ENCODE measurements around the gene B4GALNT1.
"Not testable (repeated sequence)": the region's sequence is repeated elsewhere in the genome, so short reads cannot be mapped to it uniquely, and the experiment has no call there.

Gene B4GALNT1

GRCh38 chr12:57604454-57604991 is 28.5 kb downstream of the B4GALNT1 start, which contains the start of gene DTX3:
Gene DTX3 (plus strand): TSS chr12:57604824. CDS start chr12:57606518, 1,694 bp downstream.
- Mint-ChIP-seq H3K4me3 (peak within 1 kb of the TSS; percentile 77), H3K9me3 (no peaks in the 10 kb centered on the region), H3K27ac (peak within 1 kb of the TSS; percentile 79), H3K36me3 (peaks cover 26% of the 10 kb centered on the region), H3K27me3 (peaks cover 26% of the 10 kb centered on the region), H3K4me1 (peaks cover 22% of the 10 kb centered on the region)
- CTCF ChIA-PET = interaction anchor here (1.5 kb wide), 1 partner anchor 21 kb away, joined by 6 read pairs; no protein-coding TSS in a partner anchor
- DNase-seq = peak; percentile 65

- peaks cover 22% of the 10 kb centered on the region for H3K4me1 Mint-ChIP-seq
- H3K4me3 Mint-ChIP-seq = peak overlapping the region; percentile 77
- peaks cover 20% of the 10 kb centered on the region for H3K27me3 Mint-ChIP-seq
- H3K27ac Mint-ChIP-seq = peak overlapping the region; percentile 43
- CTCF ChIA-PET = no interaction called here
- peaks cover 31% of the 10 kb centered on the region for H3K36me3 Mint-ChIP-seq
- DNase-seq = no peak
- H3K9me3 Mint-ChIP-seq = no peaks in the 10 kb centered on the region
Measured at GRCh38 chr12:57603815-57604453, 29.1 kb downstream of the B4GALNT1 start.

- no peak overlapping the region for H3K27ac Mint-ChIP-seq
Measured at GRCh38 chr12:57603324-57603723, 29.7 kb downstream of the B4GALNT1 start.

GRCh38 chr12:57602544-57602943 is 30.5 kb downstream of the B4GALNT1 start:
- H3K4me3 Mint-ChIP-seq = no peak overlapping the region
- CTCF ChIA-PET = no interaction called here
- peaks cover 14% of the 10 kb centered on the region for H3K27me3 Mint-ChIP-seq
- H3K9me3 Mint-ChIP-seq = no peaks in the 10 kb centered on the region
- H3K27ac Mint-ChIP-seq = no peak overlapping the region
- peaks cover 22% of the 10 kb centered on the region for H3K4me1 Mint-ChIP-seq
- no peak for DNase-seq
- peaks cover 37% of the 10 kb centered on the region for H3K36me3 Mint-ChIP-seq

More at GRCh38 chr12:57603324-57603723, 29.7 kb downstream of the B4GALNT1 start:
- H3K4me1 Mint-ChIP-seq = peaks cover 22% of the 10 kb centered on the region
- CTCF ChIA-PET = no interaction called here
- H3K4me3 Mint-ChIP-seq = no peak overlapping the region
- no peaks in the 10 kb centered on the region for H3K9me3 Mint-ChIP-seq
- H3K36me3 Mint-ChIP-seq = peaks cover 33% of the 10 kb centered on the region
- DNase-seq = no peak
- H3K27me3 Mint-ChIP-seq = peaks cover 14% of the 10 kb centered on the region

GRCh38 chr12:57600395-57600794 is 32.6 kb downstream of the B4GALNT1 start:
- H3K36me3 Mint-ChIP-seq = peaks cover 48% of the 10 kb centered on the region
- H3K27ac Mint-ChIP-seq = no peak overlapping the region
- no peak for DNase-seq
- no peak overlapping the region for H3K4me3 Mint-ChIP-seq
- H3K4me1 Mint-ChIP-seq = peaks cover 17% of the 10 kb centered on the region
- no peaks in the 10 kb centered on the region for H3K9me3 Mint-ChIP-seq
- CTCF ChIA-PET = interaction anchor here (0.6 to 1.9 kb wide), 3 partner anchors 16 to 137 kb away, joined by 3 to 12 read pairs (median 3); no protein-coding TSS in a partner anchor
- H3K27me3 Mint-ChIP-seq = peaks cover 5% of the 10 kb centered on the region

- no peaks in the 10 kb centered on the region for H3K27me3 Mint-ChIP-seq
- no peak for DNase-seq
- H3K36me3 Mint-ChIP-seq = peaks cover 25% of the 10 kb centered on the region
- no peak overlapping the region for H3K4me3 Mint-ChIP-seq
- no peaks in the 10 kb centered on the region for H3K9me3 Mint-ChIP-seq
- H3K4me1 Mint-ChIP-seq = peaks cover 25% of the 10 kb centered on the region
- H3K27ac Mint-ChIP-seq = no peak overlapping the region
- CTCF ChIA-PET = interaction anchor here (0.9 to 4.8 kb wide), 5 partner anchors 10 to 134 kb away, joined by 4 to 26 read pairs (median 5); partner anchors contain the start of genes B4GALNT1 and GLI1
Measured at GRCh38 chr12:57593187-57593586, 39.8 kb downstream of the B4GALNT1 start.

GRCh38 chr12:57592551-57593165 is 40.3 kb downstream of the B4GALNT1 start:
- H3K27me3 Mint-ChIP-seq = no peaks in the 10 kb centered on the region
- H3K36me3 Mint-ChIP-seq = peaks cover 23% of the 10 kb centered on the region
- no peak overlapping the region for H3K27ac Mint-ChIP-seq
- H3K9me3 Mint-ChIP-seq = no peaks in the 10 kb centered on the region
- peaks cover 25% of the 10 kb centered on the region for H3K4me1 Mint-ChIP-seq
- no peak for DNase-seq
- H3K4me3 Mint-ChIP-seq = peak overlapping the region; percentile 83
- CTCF ChIA-PET = interaction anchor here (0.9 to 4.8 kb wide), 7 partner anchors 10 to 134 kb away, joined by 3 to 26 read pairs (median 5); partner anchors contain the start of genes B4GALNT1 and GLI1

GRCh38 chr12:57591782-57592325 is 41.1 kb downstream of the B4GALNT1 start:
- CTCF ChIA-PET = interaction anchor here (1.3 to 4.8 kb wide), 5 partner anchors 9 to 133 kb away, joined by 3 to 26 read pairs (median 6); partner anchors contain the start of gene B4GALNT1
- Mint-ChIP-seq H3K27me3 (no peaks in the 10 kb centered on the region), H3K36me3 (peaks cover 19% of the 10 kb centered on the region), H3K9me3 (no peaks in the 10 kb centered on the region), H3K4me3 (peak overlapping the region; percentile 83), H3K4me1 (peaks cover 25% of the 10 kb centered on the region), H3K27ac (peak overlapping the region; percentile 53)
- no peak for DNase-seq

GRCh38 chr12:57590864-57591781 is 41.9 kb downstream of the B4GALNT1 start, which contains the start of gene PIP4K2C:
Gene PIP4K2C (plus strand): TSS chr12:57591192. CDS start chr12:57591290, 98 bp downstream.
- Mint-ChIP-seq H3K4me3 (peak within 1 kb of the TSS; percentile 83), H3K27ac (peak within 1 kb of the TSS; percentile 73), H3K36me3 (peaks cover 14% of the 10 kb centered on the region), H3K27me3 (no peaks in the 10 kb centered on the region), H3K9me3 (no peaks in the 10 kb centered on the region), H3K4me1 (peaks cover 25% of the 10 kb centered on the region)
- peak; percentile 89 for DNase-seq
- CTCF ChIA-PET = interaction anchor here (1.3 to 4.8 kb wide), 5 partner anchors 8 to 132 kb away, joined by 3 to 26 read pairs (median 6); partner anchors contain the start of gene B4GALNT1

- Mint-ChIP-seq H3K27ac (peak overlapping the region; percentile 73), H3K4me1 (peaks cover 25% of the 10 kb centered on the region), H3K4me3 (peak overlapping the region; percentile 83), H3K27me3 (no peaks in the 10 kb centered on the region), H3K36me3 (peaks cover 10% of the 10 kb centered on the region), H3K9me3 (no peaks in the 10 kb centered on the region)
- DNase-seq = no peak
- CTCF ChIA-PET = interaction anchor here (0.9 to 4.8 kb wide), 4 partner anchors 8 to 347 kb away, joined by 3 to 26 read pairs (median 6); partner anchors contain the start of gene B4GALNT1
Measured at GRCh38 chr12:57590479-57590863, 42.5 kb downstream of the B4GALNT1 start.

- DNase-seq, H3K9me3 Mint-ChIP-seq, H3K36me3 Mint-ChIP-seq, H3K27ac Mint-ChIP-seq, H3K4me3 Mint-ChIP-seq, H3K27me3 Mint-ChIP-seq: not testable (repeated sequence)
- CTCF ChIA-PET = interaction anchor here (0.7 kb wide), 1 partner anchor 132 kb away, joined by 3 read pairs; no protein-coding TSS in a partner anchor
- peaks cover 27% of the 10 kb centered on the region for H3K4me1 Mint-ChIP-seq
Measured at GRCh38 chr12:57588951-57589610, 43.9 kb downstream of the B4GALNT1 start.

- Mint-ChIP-seq H3K27me3 (peaks cover 6% of the 10 kb centered on the region), H3K4me3 (no peak overlapping the region), H3K36me3 (no peaks in the 10 kb centered on the region), H3K27ac (no peak overlapping the region), H3K9me3 (no peaks in the 10 kb centered on the region), H3K4me1 (peaks cover 19% of the 10 kb centered on the region)
- DNase-seq = no peak
- CTCF ChIA-PET = no interaction called here
Measured at GRCh38 chr12:57586832-57587429, 46.1 kb downstream of the B4GALNT1 start.

All from activated naive CD4-positive, alpha-beta T cell treated with anti-CD3 and anti-CD28 coated beads, Interleukin-2, amount 10 ng/mL, durations not matched to agents 7 days and 5 days (primary cell).